ENCODE results near the gene CHORDC1. TPM values are rescaled to one million over a fixed set of nuclear protein-coding genes. Genes with fewer than 3 reads are reported as not detected.

CHORDC1 gene
- polyA plus RNA-seq, 1 donor (not counting 4 experiments of a cell fraction or from before 2014, with no cell fraction given): 50.7 TPM

- TF ChIP-seq, protein P1, sequence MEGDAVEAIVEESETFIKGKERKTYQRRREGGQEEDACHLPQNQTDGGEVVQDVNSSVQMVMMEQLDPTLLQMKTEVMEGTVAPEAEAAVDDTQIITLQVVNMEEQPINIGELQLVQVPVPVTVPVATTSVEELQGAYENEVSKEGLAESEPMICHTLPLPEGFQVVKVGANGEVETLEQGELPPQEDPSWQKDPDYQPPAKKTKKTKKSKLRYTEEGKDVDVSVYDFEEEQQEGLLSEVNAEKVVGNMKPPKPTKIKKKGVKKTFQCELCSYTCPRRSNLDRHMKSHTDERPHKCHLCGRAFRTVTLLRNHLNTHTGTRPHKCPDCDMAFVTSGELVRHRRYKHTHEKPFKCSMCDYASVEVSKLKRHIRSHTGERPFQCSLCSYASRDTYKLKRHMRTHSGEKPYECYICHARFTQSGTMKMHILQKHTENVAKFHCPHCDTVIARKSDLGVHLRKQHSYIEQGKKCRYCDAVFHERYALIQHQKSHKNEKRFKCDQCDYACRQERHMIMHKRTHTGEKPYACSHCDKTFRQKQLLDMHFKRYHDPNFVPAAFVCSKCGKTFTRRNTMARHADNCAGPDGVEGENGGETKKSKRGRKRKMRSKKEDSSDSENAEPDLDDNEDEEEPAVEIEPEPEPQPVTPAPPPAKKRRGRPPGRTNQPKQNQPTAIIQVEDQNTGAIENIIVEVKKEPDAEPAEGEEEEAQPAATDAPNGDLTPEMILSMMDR (optimal IDR thresholded peaks at IDR 0.05 in 1 of 3, IDR thresholded peaks at IDR 0.05 in 1 of 3, conservative IDR thresholded peaks at IDR 0.05 in 1 of 3; ENCODE audit: extremely low read depth in 1 of 3, insufficient read depth in 2 of 3, low read length in 3 of 3): no peak
- no peak for TF ChIP-seq EZH2 (IDR thresholded peaks at IDR 0.05; ENCODE audit: low read length)
- Histone ChIP-seq H3K4me3 (ENCODE audit: control insufficient read depth in 2 of 3, extremely low read depth in 1 of 3, insufficient read depth in 2 of 3, low read depth in 1 of 3, low read length in 3 of 3) (no peak overlapping the region), H3K27me3 (ENCODE audit: control insufficient read depth, extremely low read depth, insufficient read depth, low read length) (no peaks in the 10 kb centered on the region), H3K4me1 (ENCODE audit: control insufficient read depth, extremely low read depth, insufficient read depth, low read length) (no peaks in the 10 kb centered on the region), H2AFZ (ENCODE audit: control insufficient read depth, low read length) (no peak overlapping the region), H3K4me2 (ENCODE audit: control insufficient read depth, extremely low read depth, insufficient read depth, low read depth, low read length) (no peak overlapping the region), H3K36me3 (ENCODE audit: control insufficient read depth in 2 of 2, extremely low read depth in 1 of 2, insufficient read depth in 2 of 2, low read length in 2 of 2) (no peaks in the 10 kb centered on the region), H3K27ac (ENCODE audit: control insufficient read depth, insufficient read depth, low read length) (no peak overlapping the region), H3K9me3 (ENCODE audit: control insufficient read depth, low read depth, low read length) (no peaks in the 10 kb centered on the region), H4K20me1 (ENCODE audit: control insufficient read depth, extremely low read depth, insufficient read depth, low read length) (no peaks in the 10 kb centered on the region), H3K9ac (ENCODE audit: control insufficient read depth, extremely low read depth, insufficient read depth, low read length) (no peak overlapping the region), H3K79me2 (ENCODE audit: control insufficient read depth, insufficient read depth, low read length) (no peaks in the 10 kb centered on the region), H3K9me1 (ENCODE audit: control insufficient read depth, extremely low read depth, insufficient read depth, low read length) (no peaks in the 10 kb centered on the region)
- dilution Hi-C loops (cut with MboI; ENCODE audit: extremely low pct_ligation_motif_present, low sequenced_read_pairs): no loop called here
- no peak for DNase-seq (ENCODE audit: low read depth, low spot score)
- FAIRE-seq: no peak
Measured at GRCh38 chr11:90252053-90252452, 29.2 kb upstream of the CHORDC1 start.

GRCh38 chr11:90251599-90251998 lies 28.8 kb upstream of the CHORDC1 start:
- no peaks in the 10 kb centered on the region for H3K27me3 ChIP-seq (ENCODE audit: control insufficient read depth, extremely low read depth, insufficient read depth, low read length)
- H3K9ac ChIP-seq (ENCODE audit: control insufficient read depth, extremely low read depth, insufficient read depth, low read length): no peak overlapping the region
- no peaks in the 10 kb centered on the region for H3K79me2 ChIP-seq (ENCODE audit: control insufficient read depth, insufficient read depth, low read length)
- H3K9me1 ChIP-seq (ENCODE audit: control insufficient read depth, extremely low read depth, insufficient read depth, low read length): no peaks in the 10 kb centered on the region
- no peak overlapping the region for H3K4me3 ChIP-seq (ENCODE audit: control insufficient read depth in 2 of 3, extremely low read depth in 1 of 3, insufficient read depth in 2 of 3, low read depth in 1 of 3, low read length in 3 of 3)
- H3K36me3 ChIP-seq (ENCODE audit: control insufficient read depth in 2 of 2, extremely low read depth in 1 of 2, insufficient read depth in 2 of 2, low read length in 2 of 2): no peaks in the 10 kb centered on the region
- H2AFZ ChIP-seq (ENCODE audit: control insufficient read depth, low read length): no peak overlapping the region
- no peaks in the 10 kb centered on the region for H3K4me1 ChIP-seq (ENCODE audit: control insufficient read depth, extremely low read depth, insufficient read depth, low read length)
- dilution Hi-C loops (cut with MboI; ENCODE audit: extremely low pct_ligation_motif_present, low sequenced_read_pairs): no loop called here
- H4K20me1 ChIP-seq (ENCODE audit: control insufficient read depth, extremely low read depth, insufficient read depth, low read length): no peaks in the 10 kb centered on the region
- no peaks in the 10 kb centered on the region for H3K9me3 ChIP-seq (ENCODE audit: control insufficient read depth, low read depth, low read length)
- H3K27ac ChIP-seq (ENCODE audit: control insufficient read depth, insufficient read depth, low read length): no peak overlapping the region
- DNase-seq (ENCODE audit: low read depth, low spot score): no peak
- FAIRE-seq: no peak
- no peak overlapping the region for H3K4me2 ChIP-seq (ENCODE audit: control insufficient read depth, extremely low read depth, insufficient read depth, low read depth, low read length)
- TF ChIP-seq, protein P1 (optimal IDR thresholded peaks at IDR 0.05 in 1 of 3, IDR thresholded peaks at IDR 0.05 in 1 of 3, conservative IDR thresholded peaks at IDR 0.05 in 1 of 3; ENCODE audit: extremely low read depth in 1 of 3, insufficient read depth in 2 of 3, low read length in 3 of 3): no peak
- TF ChIP-seq EZH2 (IDR thresholded peaks at IDR 0.05; ENCODE audit: low read length): no peak
